Kidney (tissue), 14 donors: ENCODE results near the gene MAML3. TPM values are rescaled to one million over a fixed set of nuclear protein-coding genes. Genes with fewer than 3 reads are reported as not detected.

Experiments used
- DNase-seq, 5 donors: peaks; one replicate each; pipeline ENCODE4 v3.0.0-alpha.2; 2013 to 2020
- FAIRE-seq: peaks from 2 replicates; lab custom pipeline; 2012; peaks lifted over from hg19 to GRCh38; lab: Jason Lieb, UNC
- H3K27ac ChIP-seq, 2 donors: one replicate each; pipeline ENCODE4 v1.7.0; 2013; ENCODE audit warnings: low read depth in 2 of 2, low read length in 2 of 2, inconsistent platforms in 1 of 2
- H3K27me3 ChIP-seq: one replicate; pipeline ENCODE4 v1.7.1; 2013; ENCODE audit warnings: low read length, inconsistent platforms; ENCODE audit not compliant: control insufficient read depth, insufficient read depth
- H3K36me3 ChIP-seq, 3 donors: one replicate each; pipeline versions ENCODE4 v1.7.0 to v1.7.1; 2013; ENCODE audit warnings: low read length in 3 of 3, control low read depth in 1 of 3, inconsistent platforms in 1 of 3; ENCODE audit not compliant: insufficient read depth in 3 of 3, control insufficient read depth in 2 of 3
- H3K4me1 ChIP-seq, 3 donors: one replicate each; pipeline versions ENCODE4 v1.7.0 to v1.7.1; 2013; ENCODE audit warnings: low read length in 3 of 3, inconsistent platforms in 1 of 3, low read depth in 1 of 3; ENCODE audit not compliant: control insufficient read depth in 2 of 3, insufficient read depth in 2 of 3
- H3K4me3 ChIP-seq, 3 donors: one replicate each; pipeline versions ENCODE4 v1.7.0 to v1.8.1; 2013; ENCODE audit warnings: low read length in 3 of 3, control low read depth in 1 of 3, inconsistent platforms in 1 of 3
- H3K9ac ChIP-seq, 3 donors: one replicate each; pipeline versions ENCODE4 v1.7.0 to v1.7.1; 2013; ENCODE audit warnings: low read length in 3 of 3, control low read depth in 1 of 3, inconsistent platforms in 1 of 3
- H3K9me3 ChIP-seq, 3 donors: one replicate each; pipeline versions ENCODE4 v1.7.0 to v1.7.1; 2013; ENCODE audit warnings: low read length in 3 of 3, control low read depth in 1 of 3, inconsistent platforms in 1 of 3; ENCODE audit not compliant: control insufficient read depth in 2 of 3, insufficient read depth in 1 of 3
- intact Hi-C: fragments of 100-400 bp; cut with DNase I; formaldehyde crosslinking; loops from one replicate; pipeline ENCODE4 v1.11.1; 2022
- polyA plus RNA-seq: library from polyadenylated mRNA; stranded (reverse); fragments of 350-450 nt; fragmentation: Illumina TruSeq; extraction: RNeasy Lipid Tissue Mini Kit (QIAGEN cat#74804); gene quantifications from one replicate; pipeline ENCODE4 v1.2.3, GENCODE V29; 2014; ENCODE audit warnings: low read depth, low replicate concordance; ENCODE audit not compliant: insufficient read depth
- total RNA-seq: library from RNA; stranded (reverse); fragmentation: NEBNext Ultra II Directional; extraction: Animal tissue kit (Norgen Biotek cat#: 25700); gene quantifications from one replicate; pipeline ENCODE4 v1.2.1, GENCODE V29; 2021
- TF ChIP-seq, protein P1 (sequence below): IDR thresholded peaks from 3 replicates; pipeline ENCODE4 v1.5.1; 2012; ENCODE audit warnings: mild to moderate bottlenecking, moderate library complexity, borderline replicate concordance; ENCODE audit not compliant: insufficient read depth; ENCODE audit errors: extremely low read depth
- donor health status: control.
- donor health status: control.
- donor health status: control.
- donor health status: control.
- donor health status: control.
- donor health status: DM: yes; HTN: yes; CAD: no.
- donor health status: Normal renal cell carcinoma (clear cell type).

Gene MAML3
- total and polyA plus RNA-seq, 2 donors from 2014 or later, result 1.4 to 10.4 TPM

DNA sequence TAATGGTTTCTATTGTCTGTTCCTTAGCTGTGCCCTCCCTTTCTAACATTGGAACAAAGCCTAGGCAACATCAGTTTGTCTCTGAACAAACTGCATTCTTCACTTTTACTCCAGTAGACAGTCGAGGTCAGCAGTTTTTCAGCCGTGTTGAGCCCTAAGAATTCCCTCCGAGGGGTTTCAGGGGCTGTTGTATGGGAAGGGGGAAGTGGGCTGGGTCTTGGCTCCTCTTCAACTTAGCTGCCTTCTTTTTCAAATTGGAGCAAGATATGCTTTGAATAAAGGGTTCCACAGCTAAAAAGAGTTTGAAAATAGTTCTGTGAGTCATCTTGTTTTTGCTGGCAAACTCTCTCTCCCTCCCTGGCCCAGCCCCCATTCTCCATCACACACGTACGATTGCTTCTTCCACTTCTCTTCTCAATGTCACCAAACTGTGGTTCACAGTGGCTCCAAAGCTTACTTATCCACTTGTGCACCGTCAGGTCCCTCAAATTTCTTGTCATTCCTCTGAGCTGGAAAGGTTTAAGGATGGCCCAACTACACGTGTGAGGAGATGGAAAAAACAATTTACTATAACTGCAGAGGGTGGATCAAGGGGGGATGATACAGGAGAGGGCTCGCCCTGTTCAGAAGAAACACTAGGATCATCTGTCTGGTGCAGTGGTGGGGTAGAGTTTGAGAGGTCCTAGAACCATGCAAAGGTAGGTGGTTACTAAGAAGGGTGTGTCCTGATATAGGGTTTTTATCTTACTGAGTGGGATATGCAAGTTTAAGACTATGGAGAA, 9.2 kb upstream of the MAML3 start:
- no peak overlapping the region for H3K27ac ChIP-seq
- no peaks in the 10 kb centered on the region for H3K4me1 ChIP-seq
- no peak overlapping the region for H3K9ac ChIP-seq
- no peaks in the 10 kb centered on the region for H3K36me3 ChIP-seq
- H3K4me3 ChIP-seq, result no peak overlapping the region
- no peaks in the 10 kb centered on the region for H3K27me3 ChIP-seq
- FAIRE-seq, result no peak
- DNase-seq, result peak in 1 of 5 donors; percentile 40
- intact Hi-C loops, result no loop called here
- H3K9me3 ChIP-seq, result no peaks in the 10 kb centered on the region
- TF ChIP-seq, protein P1, sequence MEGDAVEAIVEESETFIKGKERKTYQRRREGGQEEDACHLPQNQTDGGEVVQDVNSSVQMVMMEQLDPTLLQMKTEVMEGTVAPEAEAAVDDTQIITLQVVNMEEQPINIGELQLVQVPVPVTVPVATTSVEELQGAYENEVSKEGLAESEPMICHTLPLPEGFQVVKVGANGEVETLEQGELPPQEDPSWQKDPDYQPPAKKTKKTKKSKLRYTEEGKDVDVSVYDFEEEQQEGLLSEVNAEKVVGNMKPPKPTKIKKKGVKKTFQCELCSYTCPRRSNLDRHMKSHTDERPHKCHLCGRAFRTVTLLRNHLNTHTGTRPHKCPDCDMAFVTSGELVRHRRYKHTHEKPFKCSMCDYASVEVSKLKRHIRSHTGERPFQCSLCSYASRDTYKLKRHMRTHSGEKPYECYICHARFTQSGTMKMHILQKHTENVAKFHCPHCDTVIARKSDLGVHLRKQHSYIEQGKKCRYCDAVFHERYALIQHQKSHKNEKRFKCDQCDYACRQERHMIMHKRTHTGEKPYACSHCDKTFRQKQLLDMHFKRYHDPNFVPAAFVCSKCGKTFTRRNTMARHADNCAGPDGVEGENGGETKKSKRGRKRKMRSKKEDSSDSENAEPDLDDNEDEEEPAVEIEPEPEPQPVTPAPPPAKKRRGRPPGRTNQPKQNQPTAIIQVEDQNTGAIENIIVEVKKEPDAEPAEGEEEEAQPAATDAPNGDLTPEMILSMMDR, result no peak

DNA sequence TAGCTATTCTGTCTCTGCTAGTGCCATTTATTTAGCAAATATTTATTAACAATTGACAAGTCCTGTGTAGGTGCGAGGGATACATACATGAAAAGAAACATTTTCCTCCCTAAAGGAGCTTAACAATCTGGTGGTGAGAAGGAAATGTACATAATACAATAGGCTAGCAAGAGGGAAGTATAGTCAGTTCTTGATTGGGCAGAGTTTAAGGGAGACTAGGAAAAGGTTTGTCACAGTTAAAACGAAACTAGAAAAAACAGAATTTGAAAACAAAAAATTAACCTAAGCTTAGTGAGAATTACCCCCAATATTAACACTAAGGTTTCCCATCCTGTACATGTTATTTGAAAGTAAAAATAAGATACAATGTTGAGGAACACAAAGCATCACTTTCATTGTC, 8.6 kb upstream of the MAML3 start:
- Histone ChIP-seq H3K4me1 (no peaks in the 10 kb centered on the region), H3K36me3 (no peaks in the 10 kb centered on the region), H3K27me3 (no peaks in the 10 kb centered on the region), H3K27ac (no peak overlapping the region), H3K9ac (no peak overlapping the region), H3K4me3 (no peak overlapping the region), H3K9me3 (no peaks in the 10 kb centered on the region)
- FAIRE-seq (no peak), DNase-seq (no peak)
- intact Hi-C loops, result no loop called here
- TF ChIP-seq, protein P1, result no peak

DNA sequence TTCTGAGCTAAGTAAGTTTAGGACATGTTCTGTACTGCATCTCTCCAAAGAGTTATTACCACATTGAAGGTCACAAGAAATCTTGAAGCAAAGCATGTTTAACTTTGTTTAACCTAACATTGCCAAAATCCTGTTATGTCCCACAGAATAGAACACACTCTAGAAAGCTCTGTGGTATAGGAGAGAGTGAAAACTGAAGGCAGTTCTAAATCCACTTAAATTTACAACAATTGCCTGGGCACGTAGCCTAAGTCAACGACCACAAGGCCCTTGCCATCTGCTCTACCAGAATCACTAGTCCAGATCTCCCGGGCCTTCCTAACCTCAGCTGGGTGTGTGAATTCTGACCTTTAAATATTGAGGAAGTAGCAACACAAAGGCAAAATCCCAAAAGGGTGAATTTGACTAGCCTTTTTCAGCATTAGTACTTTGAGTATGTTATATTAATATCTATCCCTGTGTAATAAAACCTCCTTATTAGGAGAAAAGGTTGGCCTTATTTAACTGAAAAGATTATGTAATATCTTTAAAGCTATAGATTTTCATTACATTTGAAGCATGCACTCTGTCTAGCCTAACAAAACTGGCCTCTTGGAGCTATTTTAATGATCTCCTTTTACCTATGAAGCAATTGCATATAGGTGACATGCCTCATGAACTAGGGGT, 4.5 kb upstream of the MAML3 start:
- no peak overlapping the region for H3K4me3 ChIP-seq
- peaks cover 0 to 3% (median 0%) of the 10 kb centered on the region in 3 donors for H3K4me1 ChIP-seq
- no peaks in the 10 kb centered on the region for H3K36me3 ChIP-seq
- DNase-seq (peak in 1 of 5 donors; percentile 53), FAIRE-seq (no peak)
- TF ChIP-seq, protein P1, result no peak
- no peaks in the 10 kb centered on the region for H3K27me3 ChIP-seq
- H3K27ac ChIP-seq, result no peak overlapping the region
- intact Hi-C loops, result loop anchor here (5.0 kb wide), 1 partner anchor 89 kb away; no protein-coding TSS in a partner anchor
- H3K9me3 ChIP-seq, result no peaks in the 10 kb centered on the region
- H3K9ac ChIP-seq, result no peak overlapping the region
